GM12878 (cell line): Measurements from ENCODE around the gene ERCC1. TPM values are rescaled to one million over a fixed set of nuclear protein-coding genes. Genes with fewer than 3 reads are reported as not detected.

Experiments
- BACH1 ChIP-seq: fragments of 450-650 bp; IDR thresholded peaks from 2 replicates; pipeline ENCODE4 v1.6.1; 2017; ENCODE audit warnings: mild to moderate bottlenecking, borderline replicate concordance
- HDGF ChIP-seq: fragments of 450-650 bp; IDR thresholded peaks from 2 replicates; pipeline ENCODE4 v1.6.1; 2016; ENCODE audit warnings: antibody characterized with exemption
- IKZF1 ChIP-seq: fragments of 450-650 bp; conservative IDR thresholded peaks from 2 replicates; pipeline ENCODE4 v1.6.1; 2017; ENCODE audit warnings: antibody characterized with exemption, mild to moderate bottlenecking
- MYC ChIP-seq: IDR thresholded peaks from 2 replicates; pipeline ENCODE4 v1.6.1; 2011; ENCODE audit warnings: mild to moderate bottlenecking, low read length, moderate library complexity, inconsistent platforms; ENCODE audit not compliant: insufficient read depth, insufficient replicate concordance, insufficient read length, severe bottlenecking
- NFIC ChIP-seq: IDR thresholded peaks from 2 replicates; pipeline ENCODE4 v1.6.1; 2012; ENCODE audit warnings: low read depth, mild to moderate bottlenecking, inconsistent platforms, low read length, moderate library complexity
- NR2F1 ChIP-seq: fragments of 450-650 bp; conservative IDR thresholded peaks from 2 replicates; pipeline ENCODE4 v1.6.1; 2017; ENCODE audit warnings: mild to moderate bottlenecking
- RBBP5 ChIP-seq: fragments of 200-600 bp; sonication (generic); conservative IDR thresholded peaks from 2 replicates; pipeline ENCODE4 v1.6.1; 2016
- TBL1XR1 ChIP-seq: IDR thresholded peaks from 2 replicates; pipeline ENCODE4 v1.6.1; 2012; ENCODE audit warnings: low read depth, low read length, improper control_type of control experiment
- ZNF217 ChIP-seq: fragments of 450-650 bp; IDR thresholded peaks from 2 replicates; pipeline ENCODE4 v1.6.1; 2017; ENCODE audit warnings: antibody characterized with exemption, mild to moderate bottlenecking
- ZZZ3 ChIP-seq: IDR thresholded peaks from 2 replicates; pipeline ENCODE4 v1.6.1; 2011; ENCODE audit warnings: low read depth; ENCODE audit not compliant: control insufficient read depth, insufficient read length
- polyA plus RNA-seq, 11 experiments: library from polyadenylated mRNA; depleted of rRNA in 4 of 11; unstranded in 6 of 11; stranded (reverse) in 5 of 11; fragments of >200 nt; fragmentation: Nextera tagmentation in 4 of 11; fragmentation: Illumina TruSeq in 1 of 11; extraction: Ambion mirVana in 4 of 11; extraction: Trizol in 1 of 11; gene quantifications; 1 replicate in 1 of 11; 2 replicates in 10 of 11; pipeline versions ENCODE4 v1.2.1 to v1.2.3, GENCODE V29; 2011 to 2016; ENCODE audit warnings: inconsistent platforms in 2 of 11, missing spikeins in 2 of 11, low read depth in 1 of 11
- total RNA-seq, 4 experiments: library from RNA; depleted of rRNA in 3 of 4; stranded (reverse); fragments of >200 nt in 3 of 4; fragmentation: Illumina TruSeq in 1 of 4; extraction: Trizol in 1 of 4; gene quantifications; 2 replicates each; pipeline versions ENCODE4 v1.2.1 to v1.2.3, GENCODE V29; 2013 to 2021
- TF ChIP-seq, protein P1 (sequence below): fragments of 450-650 bp; IDR thresholded peaks from 2 replicates; pipeline ENCODE4 v1.6.1; 2016; ENCODE audit warnings: mild to moderate bottlenecking, moderate library complexity, borderline replicate concordance
- TF ChIP-seq, protein P2 (sequence below): IDR thresholded peaks from 2 replicates; pipeline ENCODE4 v1.6.1; 2011; ENCODE audit warnings: borderline replicate concordance, low read depth, mild to moderate bottlenecking, moderate library complexity, low read length; ENCODE audit not compliant: insufficient read depth, poor library complexity, severe bottlenecking
- TF ChIP-seq, protein P3 (sequence below): fragments of 450-650 bp; IDR thresholded peaks from 2 replicates; pipeline ENCODE4 v1.6.1; 2014; ENCODE audit warnings: mild to moderate bottlenecking
- TF ChIP-seq, protein P4 (sequence below): IDR thresholded peaks from 2 replicates; pipeline ENCODE4 v1.6.1; 2012; ENCODE audit warnings: improper control_type of control experiment, low read depth, low read length; ENCODE audit not compliant: insufficient replicate concordance
- TF ChIP-seq, protein P5 (sequence below): IDR thresholded peaks from 2 replicates; pipeline ENCODE4 v1.6.1; 2012; ENCODE audit warnings: low read depth, low read length, improper control_type of control experiment

The ERCC1 gene
- total and polyA plus RNA-seq, 10 of the 15 experiments (the other 5 are each of a cell fraction or from before 2014, with no cell fraction given), result 14.7 to 104 (median 61.1) TPM

DNA sequence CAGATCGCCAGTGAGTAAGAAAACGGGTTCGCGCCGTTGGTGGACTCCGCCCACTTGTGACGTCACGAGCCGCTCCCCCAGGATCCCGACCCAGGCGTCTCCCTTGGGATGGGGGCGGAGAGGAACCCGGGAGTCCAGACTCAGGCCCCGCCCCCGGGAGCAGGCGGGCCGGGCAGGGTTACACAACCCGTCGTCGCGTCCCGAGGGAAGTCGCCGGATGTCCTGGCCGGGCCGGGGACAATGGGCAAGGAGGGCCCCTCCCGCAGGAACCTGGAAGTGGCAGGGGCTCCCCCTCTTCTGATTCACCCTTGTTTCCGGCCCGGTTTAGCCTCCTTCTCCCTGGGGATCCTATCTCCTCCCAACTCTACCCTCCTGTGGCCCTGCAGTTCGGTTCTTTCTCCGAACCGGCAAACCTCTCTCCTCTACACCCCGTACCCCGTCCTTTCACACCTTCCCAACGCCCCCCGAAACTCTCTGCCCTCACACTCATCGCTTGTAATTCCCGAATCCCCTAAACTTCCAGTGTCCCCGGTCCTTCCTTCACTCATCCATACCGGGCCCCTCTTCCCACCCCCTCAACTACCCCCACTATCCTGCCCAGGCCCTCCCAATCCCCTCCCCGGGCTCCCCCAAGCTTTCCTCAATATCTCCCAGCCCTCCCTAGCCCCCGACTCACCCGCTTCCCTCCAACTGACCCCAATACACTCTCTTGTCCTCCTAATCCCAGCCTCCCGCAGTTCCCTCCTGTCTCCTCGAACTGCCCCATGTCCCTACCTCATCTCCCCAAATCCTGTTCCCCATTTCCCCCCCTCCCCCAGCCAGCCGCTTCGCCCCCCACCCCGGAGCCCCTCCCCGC lies 20.0 kb upstream of the ERCC1 start (continued):
- TF ChIP-seq, protein P1, sequence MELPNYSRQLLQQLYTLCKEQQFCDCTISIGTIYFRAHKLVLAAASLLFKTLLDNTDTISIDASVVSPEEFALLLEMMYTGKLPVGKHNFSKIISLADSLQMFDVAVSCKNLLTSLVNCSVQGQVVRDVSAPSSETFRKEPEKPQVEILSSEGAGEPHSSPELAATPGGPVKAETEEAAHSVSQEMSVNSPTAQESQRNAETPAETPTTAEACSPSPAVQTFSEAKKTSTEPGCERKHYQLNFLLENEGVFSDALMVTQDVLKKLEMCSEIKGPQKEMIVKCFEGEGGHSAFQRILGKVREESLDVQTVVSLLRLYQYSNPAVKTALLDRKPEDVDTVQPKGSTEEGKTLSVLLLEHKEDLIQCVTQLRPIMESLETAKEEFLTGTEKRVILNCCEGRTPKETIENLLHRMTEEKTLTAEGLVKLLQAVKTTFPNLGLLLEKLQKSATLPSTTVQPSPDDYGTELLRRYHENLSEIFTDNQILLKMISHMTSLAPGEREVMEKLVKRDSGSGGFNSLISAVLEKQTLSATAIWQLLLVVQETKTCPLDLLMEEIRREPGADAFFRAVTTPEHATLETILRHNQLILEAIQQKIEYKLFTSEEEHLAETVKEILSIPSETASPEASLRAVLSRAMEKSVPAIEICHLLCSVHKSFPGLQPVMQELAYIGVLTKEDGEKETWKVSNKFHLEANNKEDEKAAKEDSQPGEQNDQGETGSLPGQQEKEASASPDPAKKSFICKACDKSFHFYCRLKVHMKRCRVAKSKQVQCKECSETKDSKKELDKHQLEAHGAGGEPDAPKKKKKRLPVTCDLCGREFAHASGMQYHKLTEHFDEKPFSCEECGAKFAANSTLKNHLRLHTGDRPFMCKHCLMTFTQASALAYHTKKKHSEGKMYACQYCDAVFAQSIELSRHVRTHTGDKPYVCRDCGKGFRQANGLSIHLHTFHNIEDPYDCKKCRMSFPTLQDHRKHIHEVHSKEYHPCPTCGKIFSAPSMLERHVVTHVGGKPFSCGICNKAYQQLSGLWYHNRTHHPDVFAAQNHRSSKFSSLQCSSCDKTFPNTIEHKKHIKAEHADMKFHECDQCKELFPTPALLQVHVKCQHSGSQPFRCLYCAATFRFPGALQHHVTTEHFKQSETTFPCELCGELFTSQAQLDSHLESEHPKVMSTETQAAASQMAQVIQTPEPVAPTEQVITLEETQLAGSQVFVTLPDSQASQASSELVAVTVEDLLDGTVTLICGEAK, result peak; percentile 44; the same call in 1 of the 2 replicates
- no peak for TF ChIP-seq MYC
- no peak for TF ChIP-seq ZZZ3
- peak; percentile 66 for TF ChIP-seq NR2F1
- TF ChIP-seq BACH1, result peak; percentile 37; the same call in 1 of the 2 replicates
- TF ChIP-seq RBBP5, result no peak
- TF ChIP-seq, protein P2, sequence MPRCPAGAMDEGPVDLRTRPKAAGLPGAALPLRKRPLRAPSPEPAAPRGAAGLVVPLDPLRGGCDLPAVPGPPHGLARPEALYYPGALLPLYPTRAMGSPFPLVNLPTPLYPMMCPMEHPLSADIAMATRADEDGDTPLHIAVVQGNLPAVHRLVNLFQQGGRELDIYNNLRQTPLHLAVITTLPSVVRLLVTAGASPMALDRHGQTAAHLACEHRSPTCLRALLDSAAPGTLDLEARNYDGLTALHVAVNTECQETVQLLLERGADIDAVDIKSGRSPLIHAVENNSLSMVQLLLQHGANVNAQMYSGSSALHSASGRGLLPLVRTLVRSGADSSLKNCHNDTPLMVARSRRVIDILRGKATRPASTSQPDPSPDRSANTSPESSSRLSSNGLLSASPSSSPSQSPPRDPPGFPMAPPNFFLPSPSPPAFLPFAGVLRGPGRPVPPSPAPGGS, result no peak
- no peak for TF ChIP-seq NFIC
- TF ChIP-seq, protein P3, sequence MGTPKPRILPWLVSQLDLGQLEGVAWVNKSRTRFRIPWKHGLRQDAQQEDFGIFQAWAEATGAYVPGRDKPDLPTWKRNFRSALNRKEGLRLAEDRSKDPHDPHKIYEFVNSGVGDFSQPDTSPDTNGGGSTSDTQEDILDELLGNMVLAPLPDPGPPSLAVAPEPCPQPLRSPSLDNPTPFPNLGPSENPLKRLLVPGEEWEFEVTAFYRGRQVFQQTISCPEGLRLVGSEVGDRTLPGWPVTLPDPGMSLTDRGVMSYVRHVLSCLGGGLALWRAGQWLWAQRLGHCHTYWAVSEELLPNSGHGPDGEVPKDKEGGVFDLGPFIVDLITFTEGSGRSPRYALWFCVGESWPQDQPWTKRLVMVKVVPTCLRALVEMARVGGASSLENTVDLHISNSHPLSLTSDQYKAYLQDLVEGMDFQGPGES, result no peak
- peak; percentile 38; the same call in 1 of the 2 replicates for TF ChIP-seq ZNF217
- TF ChIP-seq IKZF1, result peak; percentile 99
- 0 out of 2 replicates have a peak, but pooled peaks have one; percentile 69 for TF ChIP-seq HDGF
- TF ChIP-seq, protein P4, sequence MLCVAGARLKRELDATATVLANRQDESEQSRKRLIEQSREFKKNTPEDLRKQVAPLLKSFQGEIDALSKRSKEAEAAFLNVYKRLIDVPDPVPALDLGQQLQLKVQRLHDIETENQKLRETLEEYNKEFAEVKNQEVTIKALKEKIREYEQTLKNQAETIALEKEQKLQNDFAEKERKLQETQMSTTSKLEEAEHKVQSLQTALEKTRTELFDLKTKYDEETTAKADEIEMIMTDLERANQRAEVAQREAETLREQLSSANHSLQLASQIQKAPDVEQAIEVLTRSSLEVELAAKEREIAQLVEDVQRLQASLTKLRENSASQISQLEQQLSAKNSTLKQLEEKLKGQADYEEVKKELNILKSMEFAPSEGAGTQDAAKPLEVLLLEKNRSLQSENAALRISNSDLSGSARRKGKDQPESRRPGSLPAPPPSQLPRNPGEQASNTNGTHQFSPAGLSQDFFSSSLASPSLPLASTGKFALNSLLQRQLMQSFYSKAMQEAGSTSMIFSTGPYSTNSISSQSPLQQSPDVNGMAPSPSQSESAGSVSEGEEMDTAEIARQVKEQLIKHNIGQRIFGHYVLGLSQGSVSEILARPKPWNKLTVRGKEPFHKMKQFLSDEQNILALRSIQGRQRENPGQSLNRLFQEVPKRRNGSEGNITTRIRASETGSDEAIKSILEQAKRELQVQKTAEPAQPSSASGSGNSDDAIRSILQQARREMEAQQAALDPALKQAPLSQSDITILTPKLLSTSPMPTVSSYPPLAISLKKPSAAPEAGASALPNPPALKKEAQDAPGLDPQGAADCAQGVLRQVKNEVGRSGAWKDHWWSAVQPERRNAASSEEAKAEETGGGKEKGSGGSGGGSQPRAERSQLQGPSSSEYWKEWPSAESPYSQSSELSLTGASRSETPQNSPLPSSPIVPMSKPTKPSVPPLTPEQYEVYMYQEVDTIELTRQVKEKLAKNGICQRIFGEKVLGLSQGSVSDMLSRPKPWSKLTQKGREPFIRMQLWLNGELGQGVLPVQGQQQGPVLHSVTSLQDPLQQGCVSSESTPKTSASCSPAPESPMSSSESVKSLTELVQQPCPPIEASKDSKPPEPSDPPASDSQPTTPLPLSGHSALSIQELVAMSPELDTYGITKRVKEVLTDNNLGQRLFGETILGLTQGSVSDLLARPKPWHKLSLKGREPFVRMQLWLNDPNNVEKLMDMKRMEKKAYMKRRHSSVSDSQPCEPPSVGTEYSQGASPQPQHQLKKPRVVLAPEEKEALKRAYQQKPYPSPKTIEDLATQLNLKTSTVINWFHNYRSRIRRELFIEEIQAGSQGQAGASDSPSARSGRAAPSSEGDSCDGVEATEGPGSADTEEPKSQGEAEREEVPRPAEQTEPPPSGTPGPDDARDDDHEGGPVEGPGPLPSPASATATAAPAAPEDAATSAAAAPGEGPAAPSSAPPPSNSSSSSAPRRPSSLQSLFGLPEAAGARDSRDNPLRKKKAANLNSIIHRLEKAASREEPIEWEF, result peak; percentile 17
- TF ChIP-seq, protein P5, sequence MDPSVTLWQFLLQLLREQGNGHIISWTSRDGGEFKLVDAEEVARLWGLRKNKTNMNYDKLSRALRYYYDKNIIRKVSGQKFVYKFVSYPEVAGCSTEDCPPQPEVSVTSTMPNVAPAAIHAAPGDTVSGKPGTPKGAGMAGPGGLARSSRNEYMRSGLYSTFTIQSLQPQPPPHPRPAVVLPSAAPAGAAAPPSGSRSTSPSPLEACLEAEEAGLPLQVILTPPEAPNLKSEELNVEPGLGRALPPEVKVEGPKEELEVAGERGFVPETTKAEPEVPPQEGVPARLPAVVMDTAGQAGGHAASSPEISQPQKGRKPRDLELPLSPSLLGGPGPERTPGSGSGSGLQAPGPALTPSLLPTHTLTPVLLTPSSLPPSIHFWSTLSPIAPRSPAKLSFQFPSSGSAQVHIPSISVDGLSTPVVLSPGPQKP, result 0 out of 2 replicates have a peak, but pooled peaks have one; percentile 19
- TF ChIP-seq TBL1XR1, result no peak
